ENCODE data around the gene PUM1. TPM values are rescaled to one million over a fixed set of nuclear protein-coding genes. Genes with fewer than 3 reads are reported as not detected.

PUM1 gene
- polyA plus RNA-seq (2012; ENCODE audit: insufficient read depth, insufficient read length, low read depth): 40.0 TPM

GRCh38 chr1:31065310-31066217 is at the start of gene PUM1:
Gene PUM1, minus strand, starts transcription at chr1:31065717. Its CDS starts 6,151 bp downstream, at chr1:31059566.
- DNase-seq: peak; percentile 97
- no peaks in the 10 kb centered on the region for H3K4me1 ChIP-seq
- H3K4me3 ChIP-seq (ENCODE audit: low read depth, low read length): peak within 1 kb of the TSS; percentile 91
- H3K9me3 ChIP-seq: no peaks in the 10 kb centered on the region
- no peak for TF ChIP-seq CTCF (IDR thresholded peaks at IDR 0.05; ENCODE audit: low read depth, low read length)
- H3K36me3 ChIP-seq: no peaks in the 10 kb centered on the region
- no peaks in the 10 kb centered on the region for H3K27me3 ChIP-seq

- no peak for TF ChIP-seq CTCF (IDR thresholded peaks at IDR 0.05; ENCODE audit: low read depth, low read length)
- Histone ChIP-seq H3K4me3 (ENCODE audit: low read depth, low read length) (no peak overlapping the region), H3K9me3 (no peaks in the 10 kb centered on the region), H3K4me1 (no peaks in the 10 kb centered on the region), H3K36me3 (no peaks in the 10 kb centered on the region), H3K27me3 (no peaks in the 10 kb centered on the region)
- DNase-seq: no peak
Observed at GRCh38 chr1:31112266-31112935, 46.9 kb upstream of the PUM1 start.

- Histone ChIP-seq H3K4me3 (ENCODE audit: low read depth, low read length) (no peak overlapping the region), H3K4me1 (no peaks in the 10 kb centered on the region), H3K36me3 (no peaks in the 10 kb centered on the region), H3K9me3 (no peaks in the 10 kb centered on the region), H3K27me3 (no peaks in the 10 kb centered on the region)
- DNase-seq: no peak
- no peak for TF ChIP-seq CTCF (IDR thresholded peaks at IDR 0.05; ENCODE audit: low read depth, low read length)
Observed at GRCh38 chr1:31111290-31111951, 45.9 kb upstream of the PUM1 start.

- Histone ChIP-seq H3K27me3 (no peaks in the 10 kb centered on the region), H3K9me3 (no peaks in the 10 kb centered on the region), H3K36me3 (no peaks in the 10 kb centered on the region), H3K4me1 (no peaks in the 10 kb centered on the region), H3K4me3 (ENCODE audit: low read depth, low read length) (no peak overlapping the region)
- no peak for DNase-seq
- no peak for TF ChIP-seq CTCF (IDR thresholded peaks at IDR 0.05; ENCODE audit: low read depth, low read length)
Observed at GRCh38 chr1:31110846-31111245, 45.3 kb upstream of the PUM1 start.

GRCh38 chr1:31108861-31109260 is 43.3 kb upstream of the PUM1 start:
- no peaks in the 10 kb centered on the region for H3K36me3 ChIP-seq
- no peaks in the 10 kb centered on the region for H3K9me3 ChIP-seq
- no peak overlapping the region for H3K4me3 ChIP-seq (ENCODE audit: low read depth, low read length)
- H3K4me1 ChIP-seq: no peaks in the 10 kb centered on the region
- no peak for DNase-seq
- no peaks in the 10 kb centered on the region for H3K27me3 ChIP-seq
- TF ChIP-seq CTCF (IDR thresholded peaks at IDR 0.05; ENCODE audit: low read depth, low read length): no peak
